Measurements from ENCODE around the gene WTAP. TPM values are rescaled to one million over a fixed set of nuclear protein-coding genes. Genes with fewer than 3 reads are reported as not detected.

WTAP gene
- total RNA-seq, 2 experiments from 2014 or later, result 211 to 227 TPM

- intact Hi-C loops (cut with DNase I, micrococcal nuclease), result no loop called here
- ATAC-seq (ENCODE audit: poor library complexity), result no peak
Observed at GRCh38 chr6:159678574-159678973, 48.7 kb upstream of the WTAP start.

DNA sequence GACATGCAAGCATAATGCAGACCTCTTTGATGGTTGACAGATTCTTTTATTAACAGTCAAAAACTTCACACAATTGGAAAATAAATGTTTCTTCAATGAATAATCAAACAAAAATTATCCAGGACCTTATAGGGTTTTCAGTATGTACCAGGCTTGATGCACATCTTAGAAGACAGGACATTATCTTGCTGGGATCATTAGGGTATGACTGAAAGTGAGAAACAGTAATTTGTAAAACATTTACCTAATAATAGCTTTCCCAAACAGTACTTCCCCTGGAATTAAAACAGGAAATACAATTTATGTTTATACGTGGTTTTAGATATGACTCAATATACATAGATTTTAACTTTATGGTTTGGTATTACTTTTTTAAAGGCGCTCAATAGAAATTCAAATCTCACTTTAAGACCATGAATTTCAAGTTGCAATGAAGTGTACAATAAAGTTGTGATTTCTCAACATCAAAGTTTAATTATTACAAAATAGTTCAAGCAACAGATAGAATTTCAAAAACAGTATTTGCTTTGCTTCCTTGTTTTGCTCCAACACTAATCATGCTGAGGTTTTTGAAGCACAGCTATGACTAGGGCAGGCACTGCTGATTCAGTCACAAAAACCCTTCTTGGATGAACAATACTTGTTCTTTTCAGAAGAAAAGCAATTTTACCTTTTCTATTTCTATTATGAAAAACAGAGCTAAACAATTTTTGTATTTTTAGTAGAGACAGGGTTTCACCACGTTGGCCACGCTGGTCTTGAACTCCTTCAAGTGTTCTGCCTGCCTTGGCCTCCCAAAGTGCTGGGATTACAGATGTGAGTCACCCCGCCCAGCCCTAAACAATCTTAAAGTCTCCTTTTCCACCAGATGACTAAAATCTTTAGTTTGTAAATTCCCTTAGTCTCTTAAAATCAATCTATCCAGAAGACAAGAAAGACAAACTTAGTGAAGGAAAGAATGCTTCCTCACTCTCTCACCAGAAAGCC is 47.9 kb upstream of the WTAP start:
- intact Hi-C loops (cut with DNase I, micrococcal nuclease), result no loop called here
- H3K4me1 ChIP-seq (ENCODE audit: insufficient read depth, low read length), result no peaks in the 10 kb centered on the region
- H3K9me3 Mint-ChIP-seq, result no peaks in the 10 kb centered on the region
- peaks cover 84% of the 10 kb centered on the region for H3K36me3 Mint-ChIP-seq (ENCODE audit: low read depth)
- DNase-seq, result no peak
- no peak for ATAC-seq (ENCODE audit: poor library complexity)
- ChIA-PET POLR2A (no interaction called here), CTCF (no interaction called here)
- TF ChIP-seq CTCF (IDR thresholded peaks at IDR 0.05), result no peak
- H3K27me3 Mint-ChIP-seq, result no peaks in the 10 kb centered on the region
- H3K27me3 ChIP-seq (ENCODE audit: control insufficient read depth in 1 of 2, insufficient read depth in 2 of 2, low read length in 2 of 2), result no peaks in the 10 kb centered on the region
- no peaks in the 10 kb centered on the region for H3K9me3 ChIP-seq (ENCODE audit: control insufficient read depth in 1 of 2, insufficient read depth in 1 of 2, low read length in 2 of 2)
- no peak overlapping the region for H3K27ac Mint-ChIP-seq
- H3K4me1 Mint-ChIP-seq (ENCODE audit: low read depth), result peaks cover 5% of the 10 kb centered on the region
- no peak overlapping the region for H3K4me3 ChIP-seq (ENCODE audit: low read length)
- H3K27ac ChIP-seq (ENCODE audit: low read depth in 1 of 2, low read length in 2 of 2), result no peak overlapping the region
- peaks cover 57% of the 10 kb centered on the region for H3K36me3 ChIP-seq (ENCODE audit: insufficient read depth, low read length)
- H3K4me3 Mint-ChIP-seq, result no peak overlapping the region

More at GRCh38 chr6:159678574-159678973, 48.7 kb upstream of the WTAP start:
- POLR2A ChIA-PET, result no interaction called here
- no peak for TF ChIP-seq CTCF (IDR thresholded peaks at IDR 0.05)
- no peak overlapping the region for H3K4me3 ChIP-seq (ENCODE audit: low read length)
- H3K36me3 ChIP-seq (ENCODE audit: insufficient read depth, low read length), result peaks cover 50% of the 10 kb centered on the region
- H3K4me1 Mint-ChIP-seq (ENCODE audit: low read depth), result peaks cover 5% of the 10 kb centered on the region
- no peak for DNase-seq
- no peaks in the 10 kb centered on the region for H3K4me1 ChIP-seq (ENCODE audit: insufficient read depth, low read length)
- no peak overlapping the region for H3K27ac Mint-ChIP-seq
- H3K4me3 Mint-ChIP-seq, result no peak overlapping the region
- no peaks in the 10 kb centered on the region for H3K27me3 ChIP-seq (ENCODE audit: control insufficient read depth in 1 of 2, insufficient read depth in 2 of 2, low read length in 2 of 2)
- no peaks in the 10 kb centered on the region for H3K9me3 ChIP-seq (ENCODE audit: control insufficient read depth in 1 of 2, insufficient read depth in 1 of 2, low read length in 2 of 2)
- CTCF ChIA-PET, result no interaction called here
- H3K9me3 Mint-ChIP-seq, result no peaks in the 10 kb centered on the region
- no peak overlapping the region for H3K27ac ChIP-seq (ENCODE audit: low read depth in 1 of 2, low read length in 2 of 2)
- H3K36me3 Mint-ChIP-seq (ENCODE audit: low read depth), result peaks cover 86% of the 10 kb centered on the region
- H3K27me3 Mint-ChIP-seq, result no peaks in the 10 kb centered on the region

- ChIA-PET CTCF (no interaction called here), POLR2A (no interaction called here)
- Mint-ChIP-seq H3K27me3 (no peaks in the 10 kb centered on the region), H3K36me3 (ENCODE audit: low read depth) (peaks cover 83% of the 10 kb centered on the region), H3K4me1 (ENCODE audit: low read depth) (peaks cover 5% of the 10 kb centered on the region), H3K4me3 (no peak overlapping the region), H3K9me3 (no peaks in the 10 kb centered on the region), H3K27ac (no peak overlapping the region)
- ATAC-seq (ENCODE audit: poor library complexity) (no peak), DNase-seq (no peak)
- TF ChIP-seq CTCF (IDR thresholded peaks at IDR 0.05), result no peak
- Histone ChIP-seq H3K27ac (ENCODE audit: low read depth in 1 of 2, low read length in 2 of 2) (no peak overlapping the region), H3K4me3 (ENCODE audit: low read length) (no peak overlapping the region), H3K4me1 (ENCODE audit: insufficient read depth, low read length) (no peaks in the 10 kb centered on the region), H3K27me3 (ENCODE audit: control insufficient read depth in 1 of 2, insufficient read depth in 2 of 2, low read length in 2 of 2) (no peaks in the 10 kb centered on the region), H3K9me3 (ENCODE audit: control insufficient read depth in 1 of 2, insufficient read depth in 1 of 2, low read length in 2 of 2) (no peaks in the 10 kb centered on the region), H3K36me3 (ENCODE audit: insufficient read depth, low read length) (peaks cover 64% of the 10 kb centered on the region)
- intact Hi-C loops (cut with DNase I, micrococcal nuclease), result no loop called here
Observed at GRCh38 chr6:159680104-159680503, 47.2 kb upstream of the WTAP start.

Measured in CD4-positive, alpha-beta T cell (primary cell).